Upper lobe of left lung (tissue), 4 donors: Measurements from ENCODE around the gene SLF1.

Source experiments
- EP300 ChIP-seq, 4 donors: sonication (generic); formaldehyde crosslinking; IDR thresholded peaks; one replicate each; pipeline ENCODE4 v1.5.1; 2017; ENCODE audit warnings: antibody characterized with exemption in 4 of 4, control low read depth in 2 of 4
- POLR2AphosphoS5 ChIP-seq, 2 donors: sonication (generic); formaldehyde crosslinking; IDR thresholded peaks; one replicate each; pipeline ENCODE4 v1.5.1; 2017; ENCODE audit warnings: antibody characterized with exemption in 2 of 2

DNA sequence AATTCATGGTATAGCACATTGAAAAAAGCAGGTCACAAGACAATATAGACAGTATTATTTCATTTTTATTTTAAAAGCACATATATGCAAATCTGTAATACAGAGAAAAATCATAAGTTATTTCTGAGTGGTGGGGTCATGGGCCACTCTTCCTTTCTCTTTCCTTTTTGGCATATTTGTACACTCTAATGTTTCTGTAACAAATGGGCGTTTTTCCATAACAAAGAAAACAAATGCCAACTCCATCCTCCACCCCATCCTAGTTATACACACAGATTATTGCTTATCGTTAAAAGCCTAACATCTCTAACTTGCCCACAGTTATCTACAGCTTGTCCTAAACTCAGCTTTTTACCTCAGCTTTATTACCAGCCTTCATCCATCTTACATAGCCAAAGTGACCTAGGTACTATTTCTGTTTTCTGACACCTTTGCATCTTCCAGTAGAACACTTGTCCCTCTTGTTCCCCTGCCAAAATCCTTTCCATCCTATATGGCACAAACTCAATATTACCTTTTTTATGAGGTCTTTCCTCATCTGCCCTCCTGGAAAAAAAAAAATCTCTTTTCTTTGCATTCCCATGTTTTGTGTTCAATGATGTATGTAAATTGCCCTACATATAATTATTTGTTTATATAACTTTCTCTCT is 4.2 kb upstream of the SLF1 start:
- no peak for TF ChIP-seq POLR2AphosphoS5 (IDR thresholded peaks at IDR 0.05)
- no peak for TF ChIP-seq EP300 (IDR thresholded peaks at IDR 0.05)
